Type B pancreatic cell (in vitro differentiated cells): ENCODE results near the gene SMYD1. TPM values are rescaled to one million over a fixed set of nuclear protein-coding genes. Genes with fewer than 3 reads are reported as not detected.

Experiments used
- DNase-seq: peaks from one replicate; pipeline ENCODE4 v3.0.0; 2021; ENCODE audit warnings: mixed read lengths; ENCODE audit not compliant: unreplicated experiment; ENCODE audit errors: extremely low spot score
- H3K27ac Mint-ChIP-seq: 2 replicates; pipeline ENCODE4 v1.8.0; 2021; ENCODE audit warnings: mild to moderate bottlenecking, mixed read lengths
- H3K27me3 Mint-ChIP-seq: 2 replicates; pipeline ENCODE4 v1.8.0; 2021; ENCODE audit warnings: mixed read lengths
- H3K36me3 Mint-ChIP-seq: 2 replicates; pipeline ENCODE4 v1.8.0; 2021; ENCODE audit warnings: mixed read lengths
- H3K4me1 Mint-ChIP-seq: one replicate; pipeline ENCODE4 v1.8.0; 2021; ENCODE audit warnings: mixed read lengths; ENCODE audit not compliant: unreplicated experiment
- H3K4me3 Mint-ChIP-seq: 2 replicates; pipeline ENCODE4 v1.8.0; 2021; ENCODE audit warnings: mild to moderate bottlenecking, mixed read lengths
- H3K9me3 Mint-ChIP-seq: 2 replicates; pipeline ENCODE4 v1.8.0; 2021; ENCODE audit warnings: mixed read lengths
- CTCF ChIP-seq: fragments of 200-600 bp; sonication (generic); conservative IDR thresholded peaks from 2 replicates; pipeline ENCODE4 v1.5.0; 2021; ENCODE audit warnings: antibody characterized with exemption, mild to moderate bottlenecking
- total RNA-seq: library from RNA; stranded (reverse); gene quantifications from 2 replicates; pipeline ENCODE4 v1.2.1, GENCODE V29; 2021; ENCODE audit warnings: low replicate concordance

SMYD1 gene
- total RNA-seq, 1 donor from 2014 or later, result 0.87 TPM

- H3K27ac Mint-ChIP-seq, result no peak overlapping the region
- H3K4me1 Mint-ChIP-seq, result no peaks in the 10 kb centered on the region
- H3K36me3 Mint-ChIP-seq, result no peaks in the 10 kb centered on the region
- peaks cover 15% of the 10 kb centered on the region for H3K27me3 Mint-ChIP-seq
- no peak for DNase-seq
- no peak for TF ChIP-seq CTCF
- no peaks in the 10 kb centered on the region for H3K9me3 Mint-ChIP-seq
- H3K4me3 Mint-ChIP-seq, result no peak overlapping the region
Measured at GRCh38 chr2:88123164-88123974, 55.7 kb downstream of the SMYD1 start.

GRCh38 chr2:88123975-88124917 is 56.6 kb downstream of the SMYD1 start:
- Mint-ChIP-seq H3K36me3 (no peaks in the 10 kb centered on the region), H3K4me3 (no peak overlapping the region), H3K4me1 (no peaks in the 10 kb centered on the region), H3K9me3 (no peaks in the 10 kb centered on the region), H3K27me3 (peaks cover 12% of the 10 kb centered on the region), H3K27ac (no peak overlapping the region)
- DNase-seq, result no peak
- TF ChIP-seq CTCF, result no peak

GRCh38 chr2:88125344-88125923 is 57.8 kb downstream of the SMYD1 start:
- no peaks in the 10 kb centered on the region for H3K9me3 Mint-ChIP-seq
- H3K27me3 Mint-ChIP-seq, result peaks cover 12% of the 10 kb centered on the region
- H3K4me3 Mint-ChIP-seq, result no peak overlapping the region
- H3K27ac Mint-ChIP-seq, result no peak overlapping the region
- H3K36me3 Mint-ChIP-seq, result no peaks in the 10 kb centered on the region
- TF ChIP-seq CTCF, result no peak
- no peak for DNase-seq
- H3K4me1 Mint-ChIP-seq, result no peaks in the 10 kb centered on the region

- no peak overlapping the region for H3K4me3 Mint-ChIP-seq
- TF ChIP-seq CTCF, result no peak
- H3K36me3 Mint-ChIP-seq, result no peaks in the 10 kb centered on the region
- no peaks in the 10 kb centered on the region for H3K4me1 Mint-ChIP-seq
- H3K9me3 Mint-ChIP-seq, result no peaks in the 10 kb centered on the region
- H3K27me3 Mint-ChIP-seq, result peaks cover 12% of the 10 kb centered on the region
- H3K27ac Mint-ChIP-seq, result no peak overlapping the region
- no peak for DNase-seq
Measured at GRCh38 chr2:88125924-88126771, 58.5 kb downstream of the SMYD1 start.
